Endometrium (tissue), 2 donors: ENCODE results near the gene EPHA1.
"Not testable (repeated sequence)": the region's sequence is repeated elsewhere in the genome, so short reads cannot be mapped to it uniquely, and the experiment has no call there.

Experiments used
- FAIRE-seq: peaks from 2 replicates; lab custom pipeline; 2012; peaks lifted over from hg19 to GRCh38; lab: Jason Lieb, UNC
- donor health status: control.
- donor health status: control.

Gene EPHA1

GRCh38 chr7:143429770-143430698 lies 21.4 kb upstream of the EPHA1 start:
- FAIRE-seq, result no peak

- no peak for FAIRE-seq
These were observed 18.0 kb upstream of the EPHA1 start for GRCh38 chr7:143426479-143427142.

GRCh38 chr7:143424476-143424875 lies 15.8 kb upstream of the EPHA1 start:
- not testable (repeated sequence) for FAIRE-seq

GRCh38 chr7:143422033-143422432 lies 13.4 kb upstream of the EPHA1 start:
- no peak for FAIRE-seq

GRCh38 chr7:143420624-143421023 lies 12.0 kb upstream of the EPHA1 start:
- FAIRE-seq, result not testable (repeated sequence)

- no peak for FAIRE-seq
These were observed 11.2 kb upstream of the EPHA1 start for GRCh38 chr7:143419880-143420279.

- FAIRE-seq, result no peak
These were observed 10.2 kb upstream of the EPHA1 start for GRCh38 chr7:143418681-143419458.

- no peak for FAIRE-seq
These were observed 9.2 kb upstream of the EPHA1 start for GRCh38 chr7:143417734-143418383.

- peak; percentile 91 for FAIRE-seq
These were observed 8.0 kb upstream of the EPHA1 start for GRCh38 chr7:143416565-143417149.

GRCh38 chr7:143415742-143416397 lies 7.2 kb upstream of the EPHA1 start:
- FAIRE-seq, result no peak

- FAIRE-seq, result not testable (repeated sequence)
These were observed 6.6 kb upstream of the EPHA1 start for GRCh38 chr7:143415209-143415608.

GRCh38 chr7:143413123-143413522 lies 4.5 kb upstream of the EPHA1 start:
- no peak for FAIRE-seq

GRCh38 chr7:143411976-143412708 lies 3.5 kb upstream of the EPHA1 start:
- no peak for FAIRE-seq

- FAIRE-seq, result no peak
These were observed 1.9 kb upstream of the EPHA1 start for GRCh38 chr7:143410521-143411004.

- FAIRE-seq, result no peak
These were observed 387 bp downstream of the EPHA1 start for GRCh38 chr7:143408252-143408685.

- no peak for FAIRE-seq
These were observed 1.1 kb downstream of the EPHA1 start for GRCh38 chr7:143407287-143408251.

- FAIRE-seq, result no peak
These were observed 2.7 kb downstream of the EPHA1 start for GRCh38 chr7:143406002-143406357.

GRCh38 chr7:143405173-143406001 lies 3.3 kb downstream of the EPHA1 start:
- FAIRE-seq, result no peak
